HepG2 (cell line): ENCODE measurements around the gene ZNF48.

ENCODE experiments used
- CBX5 ChIP-seq: sonication (generic); formaldehyde crosslinking; IDR thresholded peaks from 2 replicates; pipeline ENCODE4 v1.4.0; 2020; ENCODE audit warnings: missing genetic modification reagents, borderline replicate concordance
- CC2D1A ChIP-seq: sonication (generic); formaldehyde crosslinking; IDR thresholded peaks from 2 replicates; pipeline ENCODE4 v1.8.1; 2023; ENCODE audit warnings: mild to moderate bottlenecking, missing genetic modification reagents
- HOMEZ ChIP-seq: IDR thresholded peaks from 2 replicates; pipeline ENCODE4 v1.6.1; 2016; ENCODE audit warnings: low read depth
- LRRFIP1 ChIP-seq: sonication (generic); formaldehyde crosslinking; conservative IDR thresholded peaks from 2 replicates; pipeline ENCODE4 v1.4.0; 2020; ENCODE audit warnings: missing genetic modification reagents
- PHF8 ChIP-seq: sonication (generic); formaldehyde crosslinking; IDR thresholded peaks from 2 replicates; pipeline ENCODE4 v1.5.0; 2020; ENCODE audit warnings: missing genetic modification reagents
- POLR2A ChIP-seq, 2 experiments: IDR thresholded peaks; 2 replicates each; pipeline ENCODE4 v1.6.1; 2011; ENCODE audit warnings: low read depth in 2 of 2, low read length in 2 of 2, mild to moderate bottlenecking in 1 of 2, moderate library complexity in 1 of 2; ENCODE audit not compliant: insufficient read depth in 1 of 2
- SOX5 ChIP-seq: IDR thresholded peaks from 2 replicates; pipeline ENCODE4 v1.6.1; 2016; ENCODE audit warnings: borderline replicate concordance
- ZC3H13 ChIP-seq: sonication (generic); formaldehyde crosslinking; IDR thresholded peaks from 2 replicates; pipeline ENCODE4 v1.8.1; 2023; ENCODE audit warnings: mild to moderate bottlenecking, missing genetic modification reagents, moderate library complexity
- ZNF350 ChIP-seq: sonication (generic); formaldehyde crosslinking; IDR thresholded peaks from 2 replicates; pipeline ENCODE4 v1.4.0; 2020; ENCODE audit warnings: mild to moderate bottlenecking, low read depth, missing genetic modification reagents, borderline replicate concordance

GRCh38 chr16:30358990-30359870, 36.0 kb upstream of the ZNF48 start:
- TF ChIP-seq POLR2A (IDR thresholded peaks at IDR 0.05; ENCODE audit: insufficient read depth in 1 of 2, low read depth in 2 of 2, low read length in 2 of 2) (0 out of 4 replicates have a peak, but pooled peaks of 1 of the 2 experiments have one; percentile 12), ZNF350 (CRISPR knock-in tag) (no peak), CC2D1A (CRISPR knock-in tag) (no peak), LRRFIP1 (CRISPR knock-in tag) (no peak), HOMEZ (CRISPR knock-in tag) (no peak), ZC3H13 (CRISPR knock-in tag) (no peak), PHF8 (CRISPR knock-in tag) (no peak), SOX5 (CRISPR knock-in tag) (no peak), CBX5 (CRISPR knock-in tag) (no peak)
